Heart left ventricle (tissue), 16 donors: ENCODE results near the gene AKAP13. TPM values are rescaled to one million over a fixed set of nuclear protein-coding genes. Genes with fewer than 3 reads are reported as not detected.

Experiments
- ATAC-seq, 4 donors: fragments of 200-7000 bp; cut with Tn5 transposase; one replicate each; pipeline ENCODE4 v1.9.1; 2020 to 2022; ENCODE audit warnings: moderate library complexity in 4 of 4, mild to moderate bottlenecking in 3 of 4, moderate number of reproducible peaks in 1 of 4
- DNase-seq, 5 donors: peaks; one replicate each; pipeline ENCODE4 v3.0.0-alpha.2; 2020
- H3K27ac ChIP-seq, 12 donors: fragments of 200-600 bp; sonication (generic) in 4 of 12; one replicate each; pipeline versions ENCODE4 v1.5.0 to v1.8.0; 2016 to 2022; ENCODE audit warnings: mild to moderate bottlenecking in 2 of 12
- H3K27me3 ChIP-seq, 9 donors: fragments of 200-600 bp; sonication (generic) in 2 of 9; one replicate each; pipeline versions ENCODE4 v1.5.1 to v1.8.0; 2016 to 2022; ENCODE audit warnings: mild to moderate bottlenecking in 3 of 9
- H3K36me3 ChIP-seq, 9 donors: fragments of 200-600 bp; sonication (generic) in 2 of 9; one replicate each; pipeline versions ENCODE4 v1.5.0 to v1.8.0; 2018 to 2022; ENCODE audit warnings: mild to moderate bottlenecking in 2 of 9
- H3K4me1 ChIP-seq, 12 donors: fragments of 200-600 bp; sonication (generic) in 4 of 12; one replicate each; pipeline versions ENCODE4 v1.5.0 to v1.8.0; 2016 to 2022; ENCODE audit warnings: mild to moderate bottlenecking in 3 of 12
- H3K4me3 ChIP-seq, 12 donors: fragments of 200-600 bp; sonication (generic) in 4 of 12; one replicate each; pipeline versions ENCODE4 v1.5.0 to v1.8.0; 2017 to 2022; ENCODE audit warnings: mild to moderate bottlenecking in 9 of 12, moderate library complexity in 4 of 12
- H3K9me3 ChIP-seq, 12 donors: fragments of 200-600 bp; sonication (generic) in 4 of 12; one replicate each; pipeline versions ENCODE4 v1.5.0 to v1.8.0; 2016 to 2022; ENCODE audit warnings: mild to moderate bottlenecking in 1 of 12
- CTCF ChIP-seq, 12 donors: fragments of 200-600 bp; sonication (generic) in 4 of 12; IDR thresholded peaks; one replicate each; pipeline versions ENCODE4 v1.5.0 to v1.8.0; 2018 to 2022; ENCODE audit warnings: antibody characterized with exemption in 12 of 12, mild to moderate bottlenecking in 5 of 12
- POLR2A ChIP-seq, 2 donors: fragments of 450-650 bp; IDR thresholded peaks; one replicate each; pipeline ENCODE4 v1.6.1; 2017; ENCODE audit warnings: antibody characterized with exemption in 2 of 2, mild to moderate bottlenecking in 2 of 2, moderate library complexity in 2 of 2
- WGBS, 4 donors: extraction: QIAGEN DNeasy Blood & Tissue Kit in 2 of 4; methylation state at CpG; one replicate each; pipeline versions ENCODE4 v1.1.5 to v1.1.7; 2013 to 2018; 5-methylcytosine and 5-hydroxymethylcytosine counted together
- intact Hi-C, 10 donors: fragments of 100-400 bp; cut with DNase I; formaldehyde crosslinking; loops; one replicate each; pipeline versions ENCODE4 v1.11.1 to v1.14.2; 2022
- polyA plus RNA-seq, 2 donors: library from polyadenylated mRNA; stranded (reverse); fragments of 200-250 nt; gene quantifications; one replicate each; pipeline ENCODE4 v1.2.3, GENCODE V29; 2013
- total RNA-seq, 9 donors: library from RNA; depleted of rRNA in 2 of 9; stranded (reverse); fragments of >200 nt in 2 of 9; fragmentation: NEBNext Ultra II Directional in 3 of 9; extraction: Animal tissue kit (Norgen Biotek cat#: 25700) in 3 of 9; gene quantifications; one replicate each; pipeline versions ENCODE4 v1.1.0 to v1.2.4, GENCODE V29; 2016 to 2023
- donor health status: ischemic (EF 13 %, LVEDD 7.1; RV severe dilation, severe dysfunction).
- donor health status: healthy with polysubstance abuse.
- donor health status: DM: no; HTN: yes; CAD: no.
- donor health status: DM: no; HTN: no; CAD: no.
- donor health status: ischemic (EF 25% LVEDD 6.9; RV normal size, moderate dysfunction).
- donor health status: ischemic (EF 25% LVEDD 5.7; RV mildly dilated, moderate dysfunction).
- donor health status: healthy.
- donor health status: DM: yes; HTN: yes; CAD: no.
- donor health status: ischemic (EF 35%, LVEDD 5.7; RV mildly dilated, moderate dysfunction).
- donor health status: nonischemic (EF 11% LVEDD 7.7; RV severe dilation, severe dysfunction).
- donor health status: DM: yes; HTN: yes; CAD: no.
- donor health status: PGD.
- donor health status: ischemic (EF 29% LVEDD 5.4; RV normal size, mild dysfunction).
- donor health status: nonischemic (EF 23%, LVEDD 6.1; RV moderate dilation, normal function).

The AKAP13 gene
- total and polyA plus RNA-seq, 11 donors, result 124 to 598 (median 340) TPM

- no peak for DNase-seq
- intact Hi-C loops, result no loop called here
- TF ChIP-seq CTCF (IDR thresholded peaks at IDR 0.05) (no peak), POLR2A (IDR thresholded peaks at IDR 0.05) (no peak)
- Histone ChIP-seq H3K27ac (peak overlapping the region in 9 of 12 donors; percentile 25 to 94 (median 82)), H3K9me3 (no peaks in the 10 kb centered on the region), H3K4me1 (peaks cover 0 to 33% (median 16%) of the 10 kb centered on the region in 12 donors), H3K4me3 (peak overlapping the region in 7 of 12 donors; percentile 28 to 57 (median 35)), H3K36me3 (peaks cover 0 to 9% (median 0%) of the 10 kb centered on the region in 9 donors), H3K27me3 (no peaks in the 10 kb centered on the region)
- no peak for ATAC-seq
- WGBS, 4 donors, result 70 to 84% (median 77%) methylated on average over 4 of the region's 4 CpGs
These were observed 28.4 kb upstream of the AKAP13 start for GRCh38 chr15:85351965-85352364.

- intact Hi-C loops, result no loop called here
- peak overlapping the region in 1 of 12 donors; percentile 57 for H3K4me3 ChIP-seq
- DNase-seq (no peak), ATAC-seq (no peak)
- H3K9me3 ChIP-seq, result no peaks in the 10 kb centered on the region
- H3K27ac ChIP-seq, result peak overlapping the region in 10 of 12 donors; percentile 38 to 94 (median 82)
- peaks cover 0 to 10% (median 0%) of the 10 kb centered on the region in 9 donors for H3K36me3 ChIP-seq
- no peak for TF ChIP-seq CTCF (IDR thresholded peaks at IDR 0.05)
- TF ChIP-seq POLR2A (IDR thresholded peaks at IDR 0.05), result no peak
- no peaks in the 10 kb centered on the region for H3K27me3 ChIP-seq
- peaks cover 0 to 38% (median 21%) of the 10 kb centered on the region in 12 donors for H3K4me1 ChIP-seq
These were observed 26.9 kb upstream of the AKAP13 start for GRCh38 chr15:85353516-85353915.

GRCh38 chr15:85354461-85354860, 25.9 kb upstream of the AKAP13 start:
- no peak for TF ChIP-seq POLR2A (IDR thresholded peaks at IDR 0.05)
- no peak for TF ChIP-seq CTCF (IDR thresholded peaks at IDR 0.05)
- H3K4me3 ChIP-seq, result peak overlapping the region in 1 of 12 donors; percentile 23
- no peaks in the 10 kb centered on the region for H3K9me3 ChIP-seq
- WGBS, 4 donors, result 28 to 44% (median 31%) methylated on average over 4 of the region's 4 CpGs
- H3K27me3 ChIP-seq, result no peaks in the 10 kb centered on the region
- DNase-seq, result peak in 1 of 5 donors; percentile 27
- peaks cover 0 to 37% (median 24%) of the 10 kb centered on the region in 12 donors for H3K4me1 ChIP-seq
- ATAC-seq, result peak in 1 of 4 donors; percentile 22
- H3K36me3 ChIP-seq, result peaks cover 0 to 10% (median 0%) of the 10 kb centered on the region in 9 donors
- intact Hi-C loops, result no loop called here
- peak overlapping the region in 10 of 12 donors; percentile 25 to 94 (median 82) for H3K27ac ChIP-seq

- Histone ChIP-seq H3K27me3 (no peaks in the 10 kb centered on the region), H3K9me3 (no peaks in the 10 kb centered on the region), H3K4me3 (no peak overlapping the region), H3K27ac (peak overlapping the region in 10 of 12 donors; percentile 25 to 94 (median 82)), H3K36me3 (peaks cover 0 to 10% (median 0%) of the 10 kb centered on the region in 9 donors), H3K4me1 (peaks cover 0 to 42% (median 24%) of the 10 kb centered on the region in 12 donors)
- intact Hi-C loops, result no loop called here
- ATAC-seq (no peak), DNase-seq (no peak)
- TF ChIP-seq POLR2A (IDR thresholded peaks at IDR 0.05) (no peak), CTCF (IDR thresholded peaks at IDR 0.05) (no peak)
- 58 to 76% (median 70%) methylated on average over 4 of the region's 4 CpGs for WGBS, 4 donors
These were observed 25.5 kb upstream of the AKAP13 start for GRCh38 chr15:85354948-85355347.
